ENCODE results near the gene ELP4. TPM values are rescaled to one million over a fixed set of nuclear protein-coding genes. Genes with fewer than 3 reads are reported as not detected.
"Not testable (repeated sequence)": the region's sequence is repeated elsewhere in the genome, so short reads cannot be mapped to it uniquely, and the experiment has no call there.

The ELP4 gene
- total RNA-seq, 1 donor from 2014 or later: 16.7 TPM

DNA sequence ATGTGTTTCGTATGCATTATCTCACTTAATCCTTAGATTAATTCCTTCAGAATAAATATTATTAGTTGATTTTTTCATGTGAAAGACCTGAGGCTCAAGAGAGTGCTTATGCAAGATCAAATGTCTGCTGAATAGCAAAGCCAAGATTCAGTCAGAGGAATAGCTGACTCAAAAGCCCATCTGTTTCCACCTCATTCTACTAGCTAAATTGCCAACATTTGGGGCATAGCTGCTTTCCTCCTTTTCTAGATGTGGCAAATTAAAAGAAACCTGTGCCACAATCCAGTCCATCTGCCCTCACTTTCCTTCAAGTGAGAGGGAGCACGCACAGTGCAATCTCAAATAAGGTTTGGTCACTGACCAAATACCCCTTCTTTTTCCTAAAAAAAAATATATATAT is 180.5 kb downstream of the ELP4 start:
- H3K4me3 ChIP-seq (ENCODE audit: low read depth, low read length): no peak overlapping the region
- TF ChIP-seq, protein P1, sequence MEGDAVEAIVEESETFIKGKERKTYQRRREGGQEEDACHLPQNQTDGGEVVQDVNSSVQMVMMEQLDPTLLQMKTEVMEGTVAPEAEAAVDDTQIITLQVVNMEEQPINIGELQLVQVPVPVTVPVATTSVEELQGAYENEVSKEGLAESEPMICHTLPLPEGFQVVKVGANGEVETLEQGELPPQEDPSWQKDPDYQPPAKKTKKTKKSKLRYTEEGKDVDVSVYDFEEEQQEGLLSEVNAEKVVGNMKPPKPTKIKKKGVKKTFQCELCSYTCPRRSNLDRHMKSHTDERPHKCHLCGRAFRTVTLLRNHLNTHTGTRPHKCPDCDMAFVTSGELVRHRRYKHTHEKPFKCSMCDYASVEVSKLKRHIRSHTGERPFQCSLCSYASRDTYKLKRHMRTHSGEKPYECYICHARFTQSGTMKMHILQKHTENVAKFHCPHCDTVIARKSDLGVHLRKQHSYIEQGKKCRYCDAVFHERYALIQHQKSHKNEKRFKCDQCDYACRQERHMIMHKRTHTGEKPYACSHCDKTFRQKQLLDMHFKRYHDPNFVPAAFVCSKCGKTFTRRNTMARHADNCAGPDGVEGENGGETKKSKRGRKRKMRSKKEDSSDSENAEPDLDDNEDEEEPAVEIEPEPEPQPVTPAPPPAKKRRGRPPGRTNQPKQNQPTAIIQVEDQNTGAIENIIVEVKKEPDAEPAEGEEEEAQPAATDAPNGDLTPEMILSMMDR (conservative IDR thresholded peaks at IDR 0.05; ENCODE audit: low read depth, low read length): no peak
- DNase-seq (ENCODE audit: low read depth): no peak

DNA sequence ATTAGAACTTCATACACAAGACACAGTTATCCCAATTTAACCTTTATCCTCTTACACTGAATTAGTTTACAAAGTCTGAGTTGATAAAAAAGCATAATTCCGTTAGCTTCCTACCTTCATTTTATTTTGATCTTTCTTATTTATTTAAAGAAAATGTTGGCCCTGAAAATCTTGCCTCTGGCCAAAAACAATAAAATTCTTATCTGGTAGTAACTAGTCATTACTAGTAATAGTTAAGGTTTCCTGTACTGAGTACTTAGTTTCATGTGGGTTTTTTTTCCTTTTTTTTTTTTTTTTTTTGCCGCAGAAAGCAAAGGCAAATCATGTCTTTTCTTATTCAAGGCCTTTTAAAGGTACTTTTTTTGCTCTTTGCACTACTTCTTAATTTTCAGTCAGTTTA is 180.9 kb downstream of the ELP4 start:
- TF ChIP-seq, protein P1 (conservative IDR thresholded peaks at IDR 0.05; ENCODE audit: low read depth, low read length): no peak
- H3K4me3 ChIP-seq (ENCODE audit: low read depth, low read length): no peak overlapping the region
- no peak for DNase-seq (ENCODE audit: low read depth)

DNA sequence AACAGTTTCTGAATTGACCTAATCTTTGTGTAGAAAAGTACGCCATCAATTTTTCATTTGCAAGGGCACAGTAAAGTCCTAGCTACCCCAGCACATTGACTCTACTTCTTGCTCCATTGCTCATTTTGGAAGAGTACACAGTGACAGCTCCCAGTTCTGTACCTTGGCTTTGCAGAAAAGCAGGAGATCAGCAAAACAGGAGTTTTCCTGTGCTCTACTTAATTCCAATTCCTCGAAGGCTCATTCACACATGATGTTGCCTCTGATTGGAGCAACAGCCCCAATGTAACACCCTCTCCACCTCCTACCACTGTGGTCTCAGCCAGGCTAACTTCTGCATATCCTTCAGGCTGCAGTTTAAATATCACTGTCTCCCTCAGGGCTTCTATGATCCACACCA is 182.9 kb downstream of the ELP4 start:
- no peak overlapping the region for H3K4me3 ChIP-seq (ENCODE audit: low read depth, low read length)
- TF ChIP-seq, protein P1 (conservative IDR thresholded peaks at IDR 0.05; ENCODE audit: low read depth, low read length): no peak
- no peak for DNase-seq (ENCODE audit: low read depth)

DNA sequence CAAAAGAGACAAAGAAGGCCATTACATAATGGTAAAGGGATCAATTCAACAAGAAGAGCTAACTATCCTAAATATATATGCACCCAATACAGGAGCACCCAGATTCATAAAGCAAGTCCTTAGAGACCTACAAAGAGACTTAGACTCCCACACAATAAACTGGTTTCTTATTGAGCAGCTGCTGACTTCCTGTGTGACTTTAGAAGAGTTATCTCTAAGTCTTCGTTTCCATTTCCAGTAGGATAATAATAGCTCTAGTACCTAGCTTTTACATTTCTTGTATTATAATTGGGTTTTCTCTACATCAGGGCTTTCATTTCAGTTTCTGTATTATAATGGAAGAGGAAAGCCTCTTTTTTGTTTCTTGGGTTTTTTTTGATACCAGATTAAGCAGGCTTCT is 187.5 kb downstream of the ELP4 start:
- not testable (repeated sequence) for H3K4me3 ChIP-seq (ENCODE audit: low read depth, low read length); DNase-seq (ENCODE audit: low read depth)

DNA sequence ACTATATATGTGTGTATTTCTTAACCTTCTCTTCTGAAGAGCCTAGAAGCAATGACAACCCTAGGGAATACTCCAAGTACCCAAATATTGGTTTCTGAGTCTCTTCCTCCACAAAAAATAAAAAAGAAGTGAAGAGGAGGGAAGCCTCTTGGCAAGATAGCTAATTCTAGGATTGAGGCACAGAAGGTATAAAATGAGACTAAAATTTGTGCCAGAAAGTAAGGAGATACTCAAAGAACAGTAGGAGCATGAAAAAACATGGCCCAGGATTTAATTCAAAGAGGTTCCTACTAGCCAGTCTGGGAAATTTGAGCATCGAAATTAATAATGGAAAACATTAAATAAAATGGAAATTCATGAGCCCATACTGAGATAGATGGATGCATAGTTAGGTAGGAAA is 189.5 kb downstream of the ELP4 start:
- no peak for DNase-seq (ENCODE audit: low read depth)
- no peak overlapping the region for H3K4me3 ChIP-seq (ENCODE audit: low read depth, low read length)
- TF ChIP-seq, protein P1 (conservative IDR thresholded peaks at IDR 0.05; ENCODE audit: low read depth, low read length): no peak

DNA sequence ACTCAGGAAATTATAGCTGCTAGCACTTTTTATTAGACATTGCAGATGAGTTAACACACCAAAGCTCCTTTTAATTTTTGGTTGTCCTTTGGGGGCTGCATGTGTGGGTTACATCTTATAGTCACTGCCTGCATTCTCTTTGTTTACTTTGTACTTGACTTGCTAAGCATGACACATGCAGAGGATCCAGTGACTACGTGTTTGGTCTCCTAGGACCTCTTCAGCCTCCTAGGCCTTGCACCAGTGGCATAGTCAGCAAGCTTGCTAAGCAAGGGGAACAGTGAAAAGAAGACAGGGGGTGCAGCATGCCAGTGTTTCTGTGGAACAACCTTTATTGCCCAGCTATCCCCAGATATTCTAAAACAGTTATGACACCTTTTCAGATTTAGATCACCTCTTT is 193.4 kb downstream of the ELP4 start:
- TF ChIP-seq, protein P1 (conservative IDR thresholded peaks at IDR 0.05; ENCODE audit: low read depth, low read length): no peak
- H3K4me3 ChIP-seq (ENCODE audit: low read depth, low read length): no peak overlapping the region
- DNase-seq (ENCODE audit: low read depth): no peak

DNA sequence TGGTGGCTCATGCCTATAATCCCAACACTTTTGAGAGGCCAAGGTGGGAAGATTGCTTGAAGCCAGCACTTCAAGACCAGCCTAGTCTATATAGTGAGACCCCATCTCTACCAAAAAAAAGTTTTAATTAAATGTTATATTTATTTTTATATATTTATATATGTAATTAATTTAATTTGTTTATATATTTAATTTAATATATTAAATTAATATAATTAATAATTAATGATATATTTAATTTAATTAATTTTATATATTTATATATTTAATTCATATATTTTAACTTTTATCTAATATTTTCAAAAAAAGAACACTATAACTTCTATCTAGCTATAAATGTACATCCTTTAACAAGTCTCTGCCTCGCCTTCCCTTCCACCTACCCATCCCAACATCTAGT is 196.8 kb downstream of the ELP4 start:
- DNase-seq (ENCODE audit: low read depth): no peak
- TF ChIP-seq, protein P1 (conservative IDR thresholded peaks at IDR 0.05; ENCODE audit: low read depth, low read length): no peak
- no peak overlapping the region for H3K4me3 ChIP-seq (ENCODE audit: low read depth, low read length)

DNA sequence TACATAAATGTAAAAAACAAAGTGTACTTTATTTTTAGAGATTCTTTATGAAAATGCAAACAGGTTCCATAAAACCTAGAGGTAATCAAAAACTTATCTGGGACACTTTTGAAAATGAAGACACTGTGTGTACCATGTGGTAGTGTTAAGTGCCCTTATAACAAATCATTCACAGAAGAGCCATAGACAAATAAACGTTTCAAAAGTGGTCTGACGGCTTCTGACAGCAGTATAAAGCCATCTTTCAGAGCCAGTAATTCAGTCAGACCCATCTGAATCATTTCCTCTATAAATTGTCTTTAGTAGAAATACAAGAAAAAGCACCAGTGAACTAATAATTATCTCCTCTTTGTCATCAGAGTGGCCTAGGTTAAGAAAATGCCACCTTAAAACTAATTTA is 201.6 kb downstream of the ELP4 start:
- no peak overlapping the region for H3K4me3 ChIP-seq (ENCODE audit: low read depth, low read length)
- TF ChIP-seq, protein P1 (conservative IDR thresholded peaks at IDR 0.05; ENCODE audit: low read depth, low read length): no peak
- no peak for DNase-seq (ENCODE audit: low read depth)

Data from epithelial cell of proximal tubule (primary cell).